Large intestine (tissue), 3 donors: ENCODE measurements around the gene DIS3L2. TPM values are rescaled to one million over a fixed set of nuclear protein-coding genes. Genes with fewer than 3 reads are reported as not detected.
"Not testable (repeated sequence)": the region's sequence is repeated elsewhere in the genome, so short reads cannot be mapped to it uniquely, and the experiment has no call there.

Experiments
- DNase-seq, 2 donors: peaks; one replicate each; pipeline versions ENCODE4 v3.0.0 to v3.0.0-alpha.2; 2013
- H3K27ac ChIP-seq: one replicate; pipeline ENCODE4 v1.5.1; 2013; ENCODE audit warnings: low read length
- H3K27me3 ChIP-seq: 2 replicates; pipeline ENCODE4 v1.6.1; 2013; ENCODE audit warnings: low read length; ENCODE audit not compliant: control insufficient read depth, insufficient read depth
- H3K36me3 ChIP-seq: 2 replicates; pipeline ENCODE4 v1.6.1; 2013; ENCODE audit warnings: low read length; ENCODE audit not compliant: control insufficient read depth, insufficient read depth
- H3K4me1 ChIP-seq: one replicate; pipeline ENCODE4 v1.6.1; 2013; ENCODE audit warnings: low read length; ENCODE audit not compliant: control insufficient read depth, insufficient read depth
- H3K4me3 ChIP-seq: one replicate; pipeline ENCODE4 v1.5.1; 2013; ENCODE audit warnings: low read length
- H3K9me3 ChIP-seq: one replicate; pipeline ENCODE4 v1.6.1; 2013; ENCODE audit warnings: mild to moderate bottlenecking, low read depth, low read length, moderate library complexity; ENCODE audit not compliant: control insufficient read depth
- WGBS: methylation state at CpG from one replicate; pipeline ENCODE4 v1.1.5; 2013; ENCODE audit warnings: low lambda C conversion rate; ENCODE audit not compliant: insufficient coverage; 5-methylcytosine and 5-hydroxymethylcytosine counted together
- polyA plus RNA-seq: library from polyadenylated mRNA; unstranded; fragments of 120-200 nt; gene quantifications from one replicate; pipeline ENCODE4 v1.2.1, GENCODE V29; 2013

Gene DIS3L2
- polyA plus RNA-seq, 1 donor, result 23.6 TPM

GRCh38 chr2:232170396-232170795 is 208.9 kb downstream of the DIS3L2 start:
- no peaks in the 10 kb centered on the region for H3K27me3 ChIP-seq
- no peaks in the 10 kb centered on the region for H3K9me3 ChIP-seq
- no peaks in the 10 kb centered on the region for H3K36me3 ChIP-seq
- H3K27ac ChIP-seq, result no peak overlapping the region
- no peak overlapping the region for H3K4me3 ChIP-seq
- no peaks in the 10 kb centered on the region for H3K4me1 ChIP-seq
- WGBS, result 92% methylated on average over 2 of the region's 2 CpGs
- DNase-seq, result no peak

DNA sequence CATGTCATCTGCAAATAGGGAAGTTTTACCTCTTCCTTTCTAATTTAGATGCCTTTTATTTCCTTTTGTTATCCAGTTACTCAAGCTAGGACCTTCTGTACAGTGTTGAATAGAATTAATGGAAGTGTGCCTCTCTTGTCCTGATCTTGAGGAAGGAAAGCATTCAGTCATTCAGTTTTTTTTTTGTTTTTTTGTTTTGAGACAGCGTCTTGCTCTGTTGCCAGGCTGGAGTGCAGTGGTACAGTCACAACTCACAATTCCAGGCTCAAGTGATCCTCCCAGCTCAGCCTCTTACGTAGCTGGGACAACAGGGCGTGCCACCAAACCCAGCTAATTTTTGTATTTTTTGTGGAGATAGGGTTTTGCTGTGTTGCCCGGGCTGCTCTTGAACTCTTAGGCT is 213.1 kb downstream of the DIS3L2 start:
- H3K36me3 ChIP-seq, result no peaks in the 10 kb centered on the region
- no peak overlapping the region for H3K4me3 ChIP-seq
- H3K27ac ChIP-seq, result no peak overlapping the region
- WGBS, result no CpG with 5 or more reads among the region's 4 CpGs
- H3K4me1 ChIP-seq, result no peaks in the 10 kb centered on the region
- no peak for DNase-seq
- no peaks in the 10 kb centered on the region for H3K27me3 ChIP-seq
- H3K9me3 ChIP-seq, result no peaks in the 10 kb centered on the region

- not testable (repeated sequence) for DNase-seq
Measured at GRCh38 chr2:232176587-232176986, 215.1 kb downstream of the DIS3L2 start.

DNA sequence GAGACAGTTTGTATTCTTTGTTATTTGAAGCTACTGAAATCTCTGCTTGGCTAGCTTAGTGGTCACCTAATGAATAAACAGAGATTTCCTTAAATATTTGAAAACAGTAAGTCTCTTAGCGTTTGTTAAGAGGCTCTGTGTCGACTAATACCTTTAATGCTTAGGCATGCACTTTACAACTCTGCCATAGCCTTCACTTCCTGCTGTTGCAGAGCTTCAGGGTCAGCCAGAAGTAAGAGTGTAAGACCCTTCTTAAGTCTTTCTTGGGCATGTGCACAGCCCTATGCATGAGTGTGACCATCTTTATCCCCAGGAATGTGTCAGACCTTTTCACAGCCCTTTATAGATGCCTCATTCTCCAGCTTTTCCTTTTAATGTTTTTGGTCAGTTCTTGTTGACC is 221.8 kb downstream of the DIS3L2 start:
- Histone ChIP-seq H3K9me3 (peaks cover 2% of the 10 kb centered on the region), H3K4me3 (no peak overlapping the region), H3K27ac (no peak overlapping the region), H3K36me3 (peaks cover 2% of the 10 kb centered on the region), H3K27me3 (no peaks in the 10 kb centered on the region), H3K4me1 (no peaks in the 10 kb centered on the region)
- WGBS, result no CpG with 5 or more reads among the region's 2 CpGs
- DNase-seq, result no peak

More at GRCh38 chr2:232176587-232176986, 215.1 kb downstream of the DIS3L2 start:
- not testable (repeated sequence) for H3K27me3 ChIP-seq, H3K9me3 ChIP-seq, H3K4me3 ChIP-seq, H3K4me1 ChIP-seq, H3K27ac ChIP-seq, H3K36me3 ChIP-seq
- WGBS, result no CpG with 5 or more reads among the region's 5 CpGs

DNA sequence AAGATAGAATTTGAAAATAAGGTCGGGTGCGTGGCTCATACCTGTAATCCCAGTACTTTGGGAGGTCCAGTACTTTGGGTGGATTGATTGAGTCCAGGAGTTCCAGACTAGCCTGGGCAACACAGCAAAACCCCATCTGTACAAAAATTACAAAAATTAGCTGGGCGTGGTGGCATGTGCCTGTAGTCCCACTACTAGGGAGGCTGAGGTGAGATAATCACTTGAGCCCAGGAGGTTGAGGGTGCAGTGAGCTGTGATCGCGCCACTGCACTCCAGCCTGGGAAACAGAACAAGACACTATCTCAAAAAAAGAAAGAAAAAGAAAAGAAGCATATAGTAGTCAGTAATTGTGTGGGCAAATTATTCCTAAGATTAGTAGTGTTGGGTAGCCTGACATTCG is 222.8 kb downstream of the DIS3L2 start:
- WGBS, result 96% methylated on average over 4 of the region's 6 CpGs
- Histone ChIP-seq H3K9me3 (peaks cover 2% of the 10 kb centered on the region), H3K4me1 (no peaks in the 10 kb centered on the region), H3K27me3 (no peaks in the 10 kb centered on the region), H3K36me3 (peaks cover 2% of the 10 kb centered on the region), H3K27ac (no peak overlapping the region), H3K4me3 (no peak overlapping the region)
- no peak for DNase-seq

DNA sequence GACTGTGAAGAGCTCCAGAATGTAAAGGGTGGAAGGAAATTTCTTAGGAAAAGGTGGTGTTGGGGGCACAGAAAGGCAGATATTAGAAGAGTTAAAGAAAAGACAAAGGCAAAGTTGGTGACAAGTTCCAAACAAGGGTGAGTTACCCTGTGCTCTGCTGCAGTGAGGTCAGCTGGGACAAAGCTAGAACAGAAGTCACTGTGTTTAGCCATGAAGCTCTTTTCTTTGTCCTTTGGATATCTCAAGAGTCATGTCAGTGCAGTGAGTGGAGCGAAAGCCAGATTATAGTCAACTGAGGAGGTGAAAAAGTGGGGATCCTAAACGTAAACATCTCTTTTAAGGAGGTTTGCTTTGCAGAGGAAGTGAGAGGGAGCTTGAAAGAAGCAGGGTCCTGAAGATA is 229.3 kb downstream of the DIS3L2 start:
- no peak overlapping the region for H3K27ac ChIP-seq
- H3K36me3 ChIP-seq, result peaks cover 3% of the 10 kb centered on the region
- no CpG with 5 or more reads among the region's 2 CpGs for WGBS
- H3K4me1 ChIP-seq, result no peaks in the 10 kb centered on the region
- no peak for DNase-seq
- no peaks in the 10 kb centered on the region for H3K27me3 ChIP-seq
- no peak overlapping the region for H3K4me3 ChIP-seq
- H3K9me3 ChIP-seq, result peaks cover 10% of the 10 kb centered on the region

- H3K4me1 ChIP-seq, result no peaks in the 10 kb centered on the region
- no peak overlapping the region for H3K4me3 ChIP-seq
- no peaks in the 10 kb centered on the region for H3K27me3 ChIP-seq
- no CpG with 5 or more reads among the region's 1 CpG for WGBS
- H3K27ac ChIP-seq, result no peak overlapping the region
- H3K36me3 ChIP-seq, result peaks cover 6% of the 10 kb centered on the region
- DNase-seq, result no peak
- peaks cover 10% of the 10 kb centered on the region for H3K9me3 ChIP-seq
Measured at GRCh38 chr2:232195487-232195886, 234.0 kb downstream of the DIS3L2 start.

GRCh38 chr2:232196802-232197201 is 235.3 kb downstream of the DIS3L2 start:
- Histone ChIP-seq H3K27ac (no peak overlapping the region), H3K4me1 (no peaks in the 10 kb centered on the region), H3K36me3 (peaks cover 8% of the 10 kb centered on the region), H3K27me3 (no peaks in the 10 kb centered on the region), H3K4me3 (no peak overlapping the region), H3K9me3 (peaks cover 10% of the 10 kb centered on the region)
- DNase-seq, result no peak

DNA sequence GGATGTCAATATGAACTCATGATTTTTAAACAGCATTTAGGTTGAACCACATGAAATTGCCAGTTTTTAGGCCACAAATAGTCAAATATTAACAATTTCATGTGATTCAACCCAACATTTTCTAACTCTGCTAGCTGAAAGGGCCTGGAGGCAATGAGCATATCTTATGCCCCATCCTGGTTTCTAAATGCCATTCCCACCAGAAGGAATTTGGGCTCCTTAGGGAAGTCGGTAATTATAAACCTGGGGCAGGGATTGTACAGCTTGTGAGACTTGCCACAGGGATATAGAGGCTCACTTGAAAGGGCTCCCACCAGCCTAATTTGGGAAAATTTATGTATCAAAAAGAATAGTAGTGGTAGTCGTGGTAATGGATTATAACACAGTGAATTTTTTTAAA is 238.7 kb downstream of the DIS3L2 start:
- peaks cover 5% of the 10 kb centered on the region for H3K36me3 ChIP-seq
- WGBS, result 100% methylated on average over 2 of the region's 2 CpGs

DNA sequence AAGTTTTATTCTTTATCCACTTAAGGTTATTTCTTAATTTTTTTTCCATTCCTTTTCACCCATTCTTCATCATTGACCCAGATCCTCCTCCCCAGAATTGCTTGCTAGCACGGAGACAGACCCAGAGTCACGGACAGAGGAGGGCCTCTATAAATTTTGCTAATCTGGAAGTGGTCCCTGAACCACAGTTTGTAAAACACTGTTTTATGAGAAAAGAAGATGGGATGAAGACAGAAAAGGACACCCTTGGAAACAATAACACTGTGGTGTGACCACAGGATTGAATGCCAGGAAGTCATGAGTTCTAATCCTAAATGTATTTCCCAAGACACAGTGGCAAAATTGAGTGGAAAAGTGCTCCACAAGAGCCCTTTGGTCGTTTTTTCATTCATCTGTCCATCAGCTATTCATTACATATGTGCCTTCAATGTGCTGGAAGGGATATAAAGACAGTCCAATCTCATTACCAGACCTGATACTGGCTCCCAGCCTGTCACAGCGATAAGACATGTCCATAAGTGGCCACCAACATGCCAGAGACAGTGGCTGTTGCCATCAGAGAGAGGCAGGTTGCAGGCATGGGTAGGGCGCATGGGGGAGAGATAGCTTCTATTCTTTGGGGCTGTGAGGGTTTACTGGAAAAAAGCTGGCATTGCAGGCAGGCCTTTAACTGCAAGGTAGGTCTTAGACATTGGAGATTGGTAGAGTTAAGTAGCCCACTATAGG is 241.8 kb downstream of the DIS3L2 start:
- peaks cover 5% of the 10 kb centered on the region for H3K36me3 ChIP-seq
- H3K4me1 ChIP-seq, result no peaks in the 10 kb centered on the region
- H3K27me3 ChIP-seq, result no peaks in the 10 kb centered on the region
- H3K27ac ChIP-seq, result no peak overlapping the region
- DNase-seq, result no peak
- H3K9me3 ChIP-seq, result no peaks in the 10 kb centered on the region
- H3K4me3 ChIP-seq, result no peak overlapping the region
- WGBS, result no CpG with 5 or more reads among the region's 5 CpGs

More for the DNA sequence above, 238.7 kb downstream of the DIS3L2 start:
- Histone ChIP-seq H3K27ac (no peak overlapping the region), H3K4me3 (no peak overlapping the region), H3K27me3 (no peaks in the 10 kb centered on the region), H3K4me1 (no peaks in the 10 kb centered on the region), H3K9me3 (peaks cover 2% of the 10 kb centered on the region)
- DNase-seq, result no peak

DNA sequence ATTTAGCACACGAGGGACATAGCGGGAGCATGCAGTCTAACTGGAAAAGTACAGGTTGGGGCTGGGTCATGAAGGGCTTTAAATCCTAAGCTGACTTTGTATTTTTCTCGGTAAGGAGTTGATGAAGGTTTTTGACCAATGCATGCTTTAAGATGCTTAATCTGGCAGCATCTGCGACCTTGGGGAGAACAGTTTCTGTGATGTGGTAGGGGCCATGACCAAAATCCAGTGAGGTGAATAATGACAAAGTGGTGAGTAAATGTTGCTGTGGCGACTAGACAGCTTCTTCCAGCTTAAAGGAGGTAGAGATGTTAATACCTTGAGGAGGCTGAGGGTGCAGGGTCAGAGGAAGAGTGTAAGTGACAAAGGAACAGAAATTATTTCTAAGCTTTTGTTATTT is 242.4 kb downstream of the DIS3L2 start:
- H3K4me3 ChIP-seq, result no peak overlapping the region
- no peaks in the 10 kb centered on the region for H3K27me3 ChIP-seq
- 94% methylated on average over 3 of the region's 5 CpGs for WGBS
- peaks cover 2% of the 10 kb centered on the region for H3K36me3 ChIP-seq
- no peak overlapping the region for H3K27ac ChIP-seq
- DNase-seq, result no peak
- H3K9me3 ChIP-seq, result no peaks in the 10 kb centered on the region
- no peaks in the 10 kb centered on the region for H3K4me1 ChIP-seq
